Upper lobe of left lung (tissue), 6 donors: ENCODE results near the gene SARDH. TPM values are rescaled to one million over a fixed set of nuclear protein-coding genes. Genes with fewer than 3 reads are reported as not detected.

Experiments used
- ATAC-seq, 2 donors: fragments of 200-7000 bp; cut with Tn5 transposase; one replicate each; pipeline ENCODE4 v1.9.1; 2022; ENCODE audit warnings: mild to moderate bottlenecking in 2 of 2, moderate library complexity in 2 of 2; ENCODE audit not compliant: low FRiP score in 2 of 2
- DNase-seq, 2 donors: peaks; one replicate each; pipeline ENCODE4 v3.0.0-alpha.2; 2019 to 2020
- H3K27ac ChIP-seq, 4 donors: fragments of 200-600 bp; sonication (generic); one replicate each; pipeline ENCODE4 v1.5.1; 2016 to 2019
- H3K27me3 ChIP-seq, 4 donors: fragments of 200-600 bp; sonication (generic); one replicate each; pipeline ENCODE4 v1.5.1; 2017 to 2019
- H3K36me3 ChIP-seq, 4 donors: fragments of 200-600 bp; sonication (generic); one replicate each; pipeline ENCODE4 v1.5.1; 2016 to 2019
- H3K4me1 ChIP-seq, 4 donors: fragments of 200-600 bp; sonication (generic); one replicate each; pipeline ENCODE4 v1.5.1; 2018 to 2019
- H3K4me3 ChIP-seq, 4 donors: fragments of 200-600 bp; sonication (generic); one replicate each; pipeline ENCODE4 v1.5.1; 2017 to 2019; ENCODE audit warnings: mild to moderate bottlenecking in 2 of 4, moderate library complexity in 1 of 4
- H3K9me3 ChIP-seq, 4 donors: fragments of 200-600 bp; sonication (generic); one replicate each; pipeline ENCODE4 v1.5.1; 2018 to 2019
- EP300 ChIP-seq, 4 donors: sonication (generic); formaldehyde crosslinking; IDR thresholded peaks; one replicate each; pipeline ENCODE4 v1.5.1; 2017; ENCODE audit warnings: antibody characterized with exemption in 4 of 4, control low read depth in 2 of 4
- POLR2A ChIP-seq, 4 donors: fragments of 450-650 bp; IDR thresholded peaks; one replicate each; pipeline ENCODE4 v1.5.1; 2016 to 2017; ENCODE audit warnings: antibody characterized with exemption in 4 of 4, mild to moderate bottlenecking in 2 of 4
- POLR2AphosphoS5 ChIP-seq, 2 donors: sonication (generic); formaldehyde crosslinking; IDR thresholded peaks; one replicate each; pipeline ENCODE4 v1.5.1; 2017; ENCODE audit warnings: antibody characterized with exemption in 2 of 2
- WGBS, 2 donors: methylation state at CpG; one replicate each; pipeline ENCODE4 v1.1.5; 2017 to 2018; 5-methylcytosine and 5-hydroxymethylcytosine counted together
- total RNA-seq, 6 donors: library from RNA; depleted of rRNA in 4 of 6; stranded (reverse); fragments of >200 nt in 4 of 6; gene quantifications; one replicate each; pipeline versions ENCODE4 v1.1.0 to v1.2.1, GENCODE V29; 2016 to 2021
- TF ChIP-seq, protein P1 (sequence below), 6 experiments: fragments of 450-650 bp in 4 of 6; fragments of 200-600 bp in 2 of 6; sonication (generic) in 2 of 6; IDR thresholded peaks; one replicate each; pipeline ENCODE4 v1.5.1; 2016 to 2019; ENCODE audit warnings: antibody characterized with exemption in 6 of 6
- donor health status: DM: no; HTN: no; CAD: no; lungs with moderate emphysema.
- donor health status: DM: no; HTN: yes; CAD: no; lungs with severe emphysema.

The SARDH gene
- total RNA-seq, 6 donors from 2014 or later: 0.79 to 37.7 (median 4.2) TPM

DNA sequence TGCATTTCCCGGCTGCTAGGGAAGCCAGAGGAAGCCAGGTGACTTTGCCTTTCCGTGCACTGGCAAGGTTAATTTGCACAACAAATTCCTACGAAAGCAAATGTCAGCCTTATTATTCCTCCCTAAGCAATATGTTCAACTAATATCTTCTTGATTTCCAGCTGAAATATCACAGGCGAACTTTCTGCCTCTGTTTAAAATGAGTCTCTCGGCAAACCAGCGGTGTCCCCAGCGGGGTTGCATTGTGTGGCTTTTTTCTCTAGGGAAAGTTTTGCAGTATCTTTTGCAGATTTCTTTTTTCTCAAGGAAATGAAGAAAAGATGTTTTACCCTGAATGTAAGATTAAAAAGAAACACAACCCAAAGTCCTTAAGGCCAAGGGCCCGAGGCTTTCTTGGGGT is 100.1 kb downstream of the SARDH start:
- Histone ChIP-seq H3K4me3 (no peak overlapping the region), H3K4me1 (peaks cover 0 to 14% (median 9%) of the 10 kb centered on the region in 4 donors), H3K27me3 (no peaks in the 10 kb centered on the region), H3K36me3 (no peaks in the 10 kb centered on the region), H3K9me3 (no peaks in the 10 kb centered on the region), H3K27ac (no peak overlapping the region)
- DNase-seq (no peak), ATAC-seq (no peak)
- TF ChIP-seq POLR2AphosphoS5 (IDR thresholded peaks at IDR 0.05) (no peak), POLR2A (IDR thresholded peaks at IDR 0.05) (no peak), EP300 (IDR thresholded peaks at IDR 0.05) (no peak)
- TF ChIP-seq, protein P1, sequence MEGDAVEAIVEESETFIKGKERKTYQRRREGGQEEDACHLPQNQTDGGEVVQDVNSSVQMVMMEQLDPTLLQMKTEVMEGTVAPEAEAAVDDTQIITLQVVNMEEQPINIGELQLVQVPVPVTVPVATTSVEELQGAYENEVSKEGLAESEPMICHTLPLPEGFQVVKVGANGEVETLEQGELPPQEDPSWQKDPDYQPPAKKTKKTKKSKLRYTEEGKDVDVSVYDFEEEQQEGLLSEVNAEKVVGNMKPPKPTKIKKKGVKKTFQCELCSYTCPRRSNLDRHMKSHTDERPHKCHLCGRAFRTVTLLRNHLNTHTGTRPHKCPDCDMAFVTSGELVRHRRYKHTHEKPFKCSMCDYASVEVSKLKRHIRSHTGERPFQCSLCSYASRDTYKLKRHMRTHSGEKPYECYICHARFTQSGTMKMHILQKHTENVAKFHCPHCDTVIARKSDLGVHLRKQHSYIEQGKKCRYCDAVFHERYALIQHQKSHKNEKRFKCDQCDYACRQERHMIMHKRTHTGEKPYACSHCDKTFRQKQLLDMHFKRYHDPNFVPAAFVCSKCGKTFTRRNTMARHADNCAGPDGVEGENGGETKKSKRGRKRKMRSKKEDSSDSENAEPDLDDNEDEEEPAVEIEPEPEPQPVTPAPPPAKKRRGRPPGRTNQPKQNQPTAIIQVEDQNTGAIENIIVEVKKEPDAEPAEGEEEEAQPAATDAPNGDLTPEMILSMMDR (IDR thresholded peaks at IDR 0.05): no peak
- WGBS, 2 donors: 74 to 80% methylated on average over 8 of the region's 8 CpGs

DNA sequence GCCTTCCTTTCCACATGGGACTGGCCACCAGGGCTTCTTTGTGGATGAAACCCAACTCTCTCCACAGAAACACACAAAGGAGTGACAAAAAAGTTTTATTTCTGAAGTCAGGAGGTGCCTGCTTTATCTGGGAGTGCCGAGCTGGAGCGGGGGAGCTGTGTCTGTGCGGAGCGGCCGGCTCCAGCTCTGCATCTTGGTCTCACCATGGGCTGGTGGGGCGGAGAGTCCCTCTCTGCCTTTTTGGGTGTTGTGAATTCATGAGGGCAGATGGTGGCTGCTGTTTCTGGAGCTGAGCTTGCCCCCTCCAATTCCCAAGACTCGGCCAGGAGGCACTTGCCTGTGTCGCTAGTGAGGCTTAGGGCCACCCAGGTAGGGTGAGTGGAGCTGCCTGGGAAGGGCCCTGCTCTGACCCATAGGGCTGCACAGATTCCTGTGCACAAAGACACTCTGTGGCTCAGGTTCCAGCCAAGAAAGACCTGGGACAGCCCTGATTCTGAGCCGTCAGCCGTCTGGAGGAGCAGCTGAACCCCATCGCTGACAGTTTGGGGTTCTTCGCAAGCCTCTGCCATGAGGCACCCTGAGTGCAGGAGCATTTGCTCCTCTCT is 100.6 kb downstream of the SARDH start:
- H3K4me1 ChIP-seq: peaks cover 0 to 14% (median 9%) of the 10 kb centered on the region in 4 donors
- TF ChIP-seq POLR2AphosphoS5 (IDR thresholded peaks at IDR 0.05) (no peak), EP300 (IDR thresholded peaks at IDR 0.05) (no peak), POLR2A (IDR thresholded peaks at IDR 0.05) (no peak)
- TF ChIP-seq, protein P1 (IDR thresholded peaks at IDR 0.05): no peak
- H3K27ac ChIP-seq: no peak overlapping the region
- DNase-seq (no peak), ATAC-seq (no peak)
- no peak overlapping the region for H3K4me3 ChIP-seq
- H3K36me3 ChIP-seq: no peaks in the 10 kb centered on the region
- no peaks in the 10 kb centered on the region for H3K9me3 ChIP-seq
- H3K27me3 ChIP-seq: no peaks in the 10 kb centered on the region
- 76 to 84% methylated on average over 8 to 9 of the region's 12 CpGs for WGBS, 2 donors

DNA sequence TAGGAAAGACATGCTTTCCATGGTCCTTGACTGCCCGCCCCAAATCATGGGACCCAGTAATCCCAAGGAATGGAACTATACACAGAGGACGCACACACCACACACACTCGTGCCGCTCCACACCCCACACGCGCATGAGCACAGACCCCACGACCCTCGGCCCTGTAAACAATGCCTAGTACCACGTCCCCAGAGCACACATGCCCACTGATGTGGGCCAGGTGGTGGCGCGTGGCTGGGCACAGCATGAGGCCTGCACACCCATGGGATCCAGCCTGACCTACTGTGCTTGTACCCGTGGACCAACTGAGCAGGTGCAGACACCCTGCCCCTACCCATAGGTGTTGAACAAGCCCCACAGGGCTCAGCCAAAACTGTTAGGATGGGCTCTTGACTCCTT is 101.2 kb downstream of the SARDH start:
- Histone ChIP-seq H3K4me3 (no peak overlapping the region), H3K4me1 (peaks cover 0 to 14% (median 9%) of the 10 kb centered on the region in 4 donors), H3K27ac (no peak overlapping the region), H3K27me3 (no peaks in the 10 kb centered on the region), H3K36me3 (no peaks in the 10 kb centered on the region), H3K9me3 (no peaks in the 10 kb centered on the region)
- WGBS, 2 donors: 89% methylated on average over 5 to 12 of the region's 12 CpGs
- DNase-seq (peak in 1 of 2 donors; percentile 63), ATAC-seq (no peak)
- no peak for TF ChIP-seq POLR2A (IDR thresholded peaks at IDR 0.05)
- TF ChIP-seq, protein P1 (IDR thresholded peaks at IDR 0.05): no peak
- TF ChIP-seq EP300 (IDR thresholded peaks at IDR 0.05): no peak
- TF ChIP-seq POLR2AphosphoS5 (IDR thresholded peaks at IDR 0.05): no peak

DNA sequence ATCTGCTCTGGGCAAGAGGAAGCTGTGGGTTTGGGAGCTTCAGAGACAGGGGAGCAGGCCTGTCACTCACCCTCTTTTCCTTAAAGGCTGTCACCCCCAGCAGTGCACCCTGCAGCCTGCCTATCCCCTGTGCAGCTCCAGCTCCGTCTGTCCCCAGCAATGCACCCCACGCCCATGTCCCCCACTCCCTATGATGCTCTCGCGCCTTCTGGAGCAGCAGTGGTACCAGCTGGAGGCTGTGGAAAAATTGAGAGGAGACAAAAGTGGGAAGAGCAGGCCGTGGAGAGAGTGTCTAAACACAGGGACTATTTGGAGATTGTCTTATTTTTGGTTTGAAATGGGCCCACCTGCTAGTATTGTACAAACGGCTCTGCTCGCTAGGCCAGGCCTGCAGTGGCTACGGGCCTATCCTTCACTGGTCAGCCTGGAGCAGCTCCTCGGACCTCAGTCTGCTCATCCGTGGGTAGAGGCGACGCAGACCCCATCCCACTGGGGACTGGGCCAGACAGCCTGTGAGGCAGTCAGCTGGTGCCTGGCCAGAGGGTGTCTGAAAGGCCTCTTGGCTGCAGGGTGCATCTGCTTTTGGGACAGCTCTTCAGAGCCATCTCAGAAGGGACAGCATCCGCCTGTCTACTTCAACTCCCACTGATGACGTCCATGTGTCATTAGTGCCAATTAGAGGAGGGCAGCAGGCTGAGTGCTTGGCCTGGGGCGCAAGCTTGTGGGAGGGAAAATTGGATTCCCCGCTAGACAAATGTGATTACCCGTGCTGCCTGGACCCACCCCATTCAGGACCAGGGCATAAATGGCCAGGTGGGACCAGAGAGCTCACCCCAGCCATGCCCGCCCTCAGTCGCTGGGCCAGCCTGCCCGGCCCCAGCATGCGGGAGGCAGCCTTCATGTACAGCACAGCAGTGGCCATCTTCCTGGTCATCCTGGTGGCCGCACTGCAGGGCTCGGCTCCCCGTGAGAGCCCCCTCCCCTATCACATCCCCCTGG is 102.3 kb downstream of the SARDH start, which contains the start of gene DBH:
TSS of gene DBH (plus strand) at position 831 of the 999 bp plus-strand sequence. CDS start at position 840, 9 bp downstream.
- Histone ChIP-seq H3K4me1 (peaks cover 0 to 14% (median 9%) of the 10 kb centered on the region in 4 donors), H3K36me3 (no peaks in the 10 kb centered on the region), H3K27ac (no peak within 1 kb of the TSS), H3K9me3 (no peaks in the 10 kb centered on the region), H3K4me3 (no peak within 1 kb of the TSS), H3K27me3 (no peaks in the 10 kb centered on the region)
- DNase-seq: no peak
- WGBS, 2 donors: 85 to 88% methylated on average over 7 to 24 of the region's 24 CpGs
- TF ChIP-seq, protein P1 (IDR thresholded peaks at IDR 0.05): no peak
- TF ChIP-seq POLR2AphosphoS5 (IDR thresholded peaks at IDR 0.05): no peak
- TF ChIP-seq EP300 (IDR thresholded peaks at IDR 0.05): no peak
- no peak for TF ChIP-seq POLR2A (IDR thresholded peaks at IDR 0.05)
- ATAC-seq: no peak
